ENCODE results near the gene THAP6.

DNA sequence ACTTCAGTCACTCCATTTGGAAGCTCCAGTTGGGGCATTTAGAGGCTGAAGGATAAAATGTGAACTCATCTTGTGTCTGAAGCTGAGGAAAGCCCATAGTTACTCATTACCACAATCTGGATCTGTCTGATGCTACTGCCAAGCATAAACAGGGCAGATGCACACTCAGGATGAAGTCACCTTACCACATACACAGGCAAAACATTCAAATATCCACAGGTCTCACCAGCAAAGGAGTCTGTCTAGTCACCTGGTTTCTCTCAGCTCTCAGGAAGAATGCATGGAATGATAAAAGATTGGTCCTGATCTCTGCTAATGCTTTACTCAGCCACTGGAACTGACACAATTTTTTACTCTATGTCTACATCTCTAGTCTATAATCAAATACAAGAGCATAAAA, 28.6 kb downstream of the THAP6 start:
- TF ChIP-seq, protein P1, sequence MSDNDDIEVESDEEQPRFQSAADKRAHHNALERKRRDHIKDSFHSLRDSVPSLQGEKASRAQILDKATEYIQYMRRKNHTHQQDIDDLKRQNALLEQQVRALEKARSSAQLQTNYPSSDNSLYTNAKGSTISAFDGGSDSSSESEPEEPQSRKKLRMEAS (IDR thresholded peaks at IDR 0.05): no peak
- TF ChIP-seq GABPA (IDR thresholded peaks at IDR 0.05 in 1 of 2, conservative IDR thresholded peaks at IDR 0.05 in 1 of 2) (no peak), CTCF (IDR thresholded peaks at IDR 0.05; ENCODE audit: low read depth, low read length, missing input control) (no peak), YY1 (IDR thresholded peaks at IDR 0.05) (no peak)
